Gastrocnemius medialis (tissue), 4 donors: ENCODE data around the gene CCR4. TPM values are rescaled to one million over a fixed set of nuclear protein-coding genes. Genes with fewer than 3 reads are reported as not detected.
A peak's percentile ranks its signal among the peaks of the same experiment; 100 is the strongest.
"Not testable (repeated sequence)": the region's sequence is repeated elsewhere in the genome, so short reads cannot be mapped to it uniquely, and the experiment has no call there.

Experiments
- ATAC-seq, 2 donors: fragments of 150-250 bp; one replicate each; pipeline ENCODE4 v1.9.1; 2016
- DNase-seq, 2 donors: peaks; one replicate each; pipeline ENCODE4 v3.0.0-alpha.2; 2019
- H3K27ac ChIP-seq, 4 donors: fragments of 200-600 bp; sonication (generic); 1 replicate in 1 of 4; 2 replicates in 3 of 4; pipeline ENCODE4 v1.5.1; 2016 to 2018; ENCODE audit warnings: mild to moderate bottlenecking in 2 of 4, moderate library complexity in 1 of 4
- H3K27me3 ChIP-seq, 3 donors: fragments of 200-600 bp; sonication (generic) in 2 of 3; 1 replicate in 1 of 3; 2 replicates in 2 of 3; pipeline versions ENCODE4 v1.5.1 to v1.6.0; 2016 to 2019; ENCODE audit warnings: mild to moderate bottlenecking in 1 of 3, moderate library complexity in 1 of 3
- H3K36me3 ChIP-seq, 2 donors: fragments of 200-600 bp; sonication (generic) in 1 of 2; one replicate each; pipeline ENCODE4 v1.5.1; 2017 to 2018
- H3K4me1 ChIP-seq, 2 donors: fragments of 200-600 bp; sonication (generic) in 1 of 2; one replicate each; pipeline ENCODE4 v1.5.1; 2016 to 2017; ENCODE audit warnings: mild to moderate bottlenecking in 2 of 2
- H3K4me3 ChIP-seq, 4 donors: fragments of 200-600 bp; sonication (generic) in 3 of 4; 1 replicate in 1 of 4; 2 replicates in 3 of 4; pipeline ENCODE4 v1.5.1; 2016 to 2019; ENCODE audit warnings: mild to moderate bottlenecking in 2 of 4
- H3K9me3 ChIP-seq, 3 donors: fragments of 200-600 bp; sonication (generic) in 2 of 3; 1 replicate in 1 of 3; 2 replicates in 2 of 3; pipeline ENCODE4 v1.5.1; 2016 to 2019
- POLR2A ChIP-seq, 2 donors: fragments of 450-650 bp; IDR thresholded peaks; one replicate each; pipeline ENCODE4 v1.6.1; 2017; ENCODE audit warnings: antibody characterized with exemption in 2 of 2, mild to moderate bottlenecking in 2 of 2, moderate library complexity in 2 of 2
- in situ Hi-C, 4 donors: fragments of 200-750 bp; cut with MboI; loops; one replicate each; pipeline versions ENCODE4 v1.15.0 to v1.8.0; 2017; ENCODE audit warnings: low sequenced_read_pairs in 4 of 4
- intact Hi-C: fragments of 100-400 bp; cut with DNase I; formaldehyde crosslinking; loops from one replicate; pipeline ENCODE4 v1.15.1; 2023; ENCODE audit warnings: low total_unique reads
- total RNA-seq, 4 donors: library from RNA; depleted of rRNA; stranded (reverse); fragments of >200 nt; gene quantifications; one replicate each; pipeline versions ENCODE4 v1.1.0 to v1.2.3, GENCODE V29; 2016
- TF ChIP-seq, protein P1 (sequence below), 5 experiments: fragments of 450-650 bp in 3 of 5; fragments of 200-600 bp in 2 of 5; sonication (generic) in 2 of 5; IDR thresholded peaks in 4 of 5; conservative IDR thresholded peaks in 1 of 5; 1 replicate in 4 of 5; 2 replicates in 1 of 5; pipeline ENCODE4 v1.5.1; 2016 to 2019; ENCODE audit warnings: antibody characterized with exemption in 5 of 5, mild to moderate bottlenecking in 3 of 5, moderate library complexity in 3 of 5

The CCR4 gene
- total RNA-seq, result under 1 TPM in 1 of 4 donors, not detected in 3; 0.07 TPM

DNA sequence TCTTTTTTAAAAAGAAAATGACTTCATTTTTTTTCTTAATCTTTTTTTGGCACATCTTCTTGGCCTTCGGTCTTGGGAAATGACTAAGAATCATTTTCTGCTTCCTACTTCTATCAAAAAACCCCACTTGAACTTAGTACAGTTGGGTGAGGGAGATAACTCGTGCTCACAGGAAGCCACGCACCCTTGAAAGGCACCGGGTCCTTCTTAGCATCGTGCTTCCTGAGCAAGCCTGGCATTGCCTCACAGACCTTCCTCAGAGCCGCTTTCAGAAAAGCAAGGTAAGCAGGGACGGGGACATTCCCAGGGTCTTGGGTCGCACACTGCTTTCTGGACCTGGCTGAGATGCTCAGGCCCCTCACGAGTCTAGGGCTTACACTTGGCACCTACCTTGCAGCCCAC, at the start of gene CCR4:
CCR4 (plus strand) TSS at position 235 of the 402 bp plus-strand sequence. CDS start 1,779 bp downstream, outside the sequence.
- no peaks in the 10 kb centered on the region for H3K4me1 ChIP-seq
- TF ChIP-seq, protein P1, sequence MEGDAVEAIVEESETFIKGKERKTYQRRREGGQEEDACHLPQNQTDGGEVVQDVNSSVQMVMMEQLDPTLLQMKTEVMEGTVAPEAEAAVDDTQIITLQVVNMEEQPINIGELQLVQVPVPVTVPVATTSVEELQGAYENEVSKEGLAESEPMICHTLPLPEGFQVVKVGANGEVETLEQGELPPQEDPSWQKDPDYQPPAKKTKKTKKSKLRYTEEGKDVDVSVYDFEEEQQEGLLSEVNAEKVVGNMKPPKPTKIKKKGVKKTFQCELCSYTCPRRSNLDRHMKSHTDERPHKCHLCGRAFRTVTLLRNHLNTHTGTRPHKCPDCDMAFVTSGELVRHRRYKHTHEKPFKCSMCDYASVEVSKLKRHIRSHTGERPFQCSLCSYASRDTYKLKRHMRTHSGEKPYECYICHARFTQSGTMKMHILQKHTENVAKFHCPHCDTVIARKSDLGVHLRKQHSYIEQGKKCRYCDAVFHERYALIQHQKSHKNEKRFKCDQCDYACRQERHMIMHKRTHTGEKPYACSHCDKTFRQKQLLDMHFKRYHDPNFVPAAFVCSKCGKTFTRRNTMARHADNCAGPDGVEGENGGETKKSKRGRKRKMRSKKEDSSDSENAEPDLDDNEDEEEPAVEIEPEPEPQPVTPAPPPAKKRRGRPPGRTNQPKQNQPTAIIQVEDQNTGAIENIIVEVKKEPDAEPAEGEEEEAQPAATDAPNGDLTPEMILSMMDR (IDR thresholded peaks at IDR 0.05 in 4 of 5, conservative IDR thresholded peaks at IDR 0.05 in 1 of 5), result no peak
- no peak for TF ChIP-seq POLR2A (IDR thresholded peaks at IDR 0.05)
- no peaks in the 10 kb centered on the region for H3K27me3 ChIP-seq
- DNase-seq, result no peak
- intact Hi-C loops (no loop called here), in situ Hi-C loops (no loop called here)
- ATAC-seq, result no peak
- no peak within 1 kb of the TSS for H3K4me3 ChIP-seq
- no peaks in the 10 kb centered on the region for H3K36me3 ChIP-seq
- H3K9me3 ChIP-seq, result no peaks in the 10 kb centered on the region
- H3K27ac ChIP-seq, result no peak within 1 kb of the TSS

DNA sequence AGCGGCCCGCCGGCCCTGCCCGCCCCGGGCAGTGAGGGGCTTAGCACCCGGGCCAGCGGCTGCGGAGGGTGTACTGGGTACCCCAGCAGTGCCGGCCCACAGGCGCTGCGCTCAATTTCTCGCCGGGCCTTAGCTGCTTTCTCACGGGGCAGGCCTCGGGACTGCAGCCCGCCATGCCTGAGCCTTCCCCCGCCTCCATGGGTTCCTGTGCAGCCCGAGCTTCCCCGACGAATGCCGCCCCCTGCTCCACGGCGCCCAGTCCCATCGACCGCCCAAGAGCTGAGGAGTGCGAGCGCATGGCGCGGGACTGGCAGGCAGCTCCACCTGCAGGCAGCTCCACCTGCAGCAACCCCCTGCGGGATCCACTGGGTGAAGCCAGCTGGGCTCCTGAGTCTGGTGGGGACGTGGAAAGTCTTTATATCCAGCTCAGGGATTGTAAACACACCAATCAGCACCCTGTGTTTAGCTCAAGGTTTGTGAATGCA, 48.5 kb upstream of the CCR4 start:
- H3K27me3 ChIP-seq, ATAC-seq, H3K9me3 ChIP-seq, in situ Hi-C loops, DNase-seq, H3K36me3 ChIP-seq, H3K27ac ChIP-seq, intact Hi-C loops, H3K4me1 ChIP-seq: not testable (repeated sequence)
- H3K4me3 ChIP-seq, result peak overlapping the region in 1 of 4 donors; percentile 11

DNA sequence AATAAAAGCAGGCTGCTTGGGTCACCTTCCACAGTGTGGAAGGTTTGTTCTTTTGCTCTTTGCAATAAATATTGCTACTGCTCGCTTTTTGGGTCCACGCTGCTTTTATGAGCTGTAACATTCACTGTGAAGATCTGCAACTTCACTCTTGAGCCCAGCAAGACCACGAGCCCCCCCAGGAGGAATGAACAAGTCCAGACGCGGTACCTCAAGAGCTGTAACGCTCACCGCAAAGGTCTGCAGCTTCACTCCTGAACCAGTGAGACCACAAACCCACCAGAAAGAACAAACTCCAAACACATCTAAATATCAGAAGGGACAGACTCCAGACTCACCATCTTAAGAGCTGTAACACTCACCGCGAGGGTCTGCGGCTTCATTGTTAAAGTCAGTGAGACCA, 47.5 kb upstream of the CCR4 start:
- DNase-seq (no peak), ATAC-seq (no peak)
- intact Hi-C loops, result no loop called here
- no peak overlapping the region for H3K27ac ChIP-seq
- H3K36me3 ChIP-seq, result no peaks in the 10 kb centered on the region
- in situ Hi-C loops, result no loop called here
- peaks cover 0 to 7% (median 0%) of the 10 kb centered on the region in 3 donors for H3K27me3 ChIP-seq
- no peak for TF ChIP-seq POLR2A (IDR thresholded peaks at IDR 0.05)
- TF ChIP-seq, protein P1 (IDR thresholded peaks at IDR 0.05 in 4 of 5, conservative IDR thresholded peaks at IDR 0.05 in 1 of 5), result no peak
- H3K4me3 ChIP-seq, result no peak overlapping the region
- H3K9me3 ChIP-seq, result no peaks in the 10 kb centered on the region
- no peaks in the 10 kb centered on the region for H3K4me1 ChIP-seq

DNA sequence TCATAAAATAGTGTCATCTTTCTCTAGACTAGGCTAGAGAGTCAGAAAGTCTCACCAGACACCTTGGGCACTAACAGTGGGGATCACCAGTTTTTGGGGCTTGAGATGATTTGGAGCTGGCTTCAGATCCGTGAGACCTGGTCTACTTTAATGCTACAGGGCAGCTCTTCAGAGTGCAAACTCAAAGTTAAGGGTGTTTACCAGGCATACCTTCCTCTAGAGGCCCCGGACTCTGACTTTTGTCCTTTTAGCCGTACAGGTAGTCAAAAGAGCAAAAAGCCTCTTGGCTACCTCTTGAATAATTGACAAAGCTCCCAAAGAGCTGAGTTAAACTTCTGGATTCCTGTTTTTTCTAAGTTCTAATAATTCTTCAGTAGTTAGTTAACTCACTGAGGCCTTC, 41.4 kb upstream of the CCR4 start:
- in situ Hi-C loops (no loop called here), intact Hi-C loops (no loop called here)
- no peaks in the 10 kb centered on the region for H3K27me3 ChIP-seq
- no peak for ATAC-seq
- TF ChIP-seq, protein P1 (IDR thresholded peaks at IDR 0.05 in 4 of 5, conservative IDR thresholded peaks at IDR 0.05 in 1 of 5), result no peak
- no peak for TF ChIP-seq POLR2A (IDR thresholded peaks at IDR 0.05)
- no peak overlapping the region for H3K27ac ChIP-seq
- no peaks in the 10 kb centered on the region for H3K36me3 ChIP-seq
- no peaks in the 10 kb centered on the region for H3K4me1 ChIP-seq
- H3K4me3 ChIP-seq, result no peak overlapping the region
- no peaks in the 10 kb centered on the region for H3K9me3 ChIP-seq
- no peak for DNase-seq

DNA sequence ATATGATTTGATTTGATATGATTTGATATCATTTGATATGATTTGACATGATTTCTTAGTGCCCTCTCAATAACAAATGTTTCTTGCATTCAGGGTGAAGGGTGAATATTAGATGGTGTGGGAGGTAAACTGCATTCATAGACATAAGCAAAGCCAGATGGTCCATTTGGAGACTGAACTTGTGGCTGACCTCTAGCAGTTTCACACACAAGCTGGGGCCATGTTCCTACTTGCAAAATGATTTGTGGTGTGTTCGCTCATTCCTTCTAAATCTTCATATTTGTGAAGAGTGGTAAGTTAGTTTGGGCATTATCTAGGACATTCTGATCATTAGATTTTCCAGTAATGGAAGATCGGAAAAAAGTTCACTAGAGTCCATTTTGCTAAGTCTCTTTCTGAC, 40.5 kb upstream of the CCR4 start:
- intact Hi-C loops (no loop called here), in situ Hi-C loops (no loop called here)
- DNase-seq (no peak), ATAC-seq (no peak)
- Histone ChIP-seq H3K27me3 (no peaks in the 10 kb centered on the region), H3K9me3 (no peaks in the 10 kb centered on the region), H3K36me3 (no peaks in the 10 kb centered on the region), H3K27ac (no peak overlapping the region), H3K4me3 (no peak overlapping the region), H3K4me1 (no peaks in the 10 kb centered on the region)
- TF ChIP-seq, protein P1 (IDR thresholded peaks at IDR 0.05 in 4 of 5, conservative IDR thresholded peaks at IDR 0.05 in 1 of 5), result no peak
- TF ChIP-seq POLR2A (IDR thresholded peaks at IDR 0.05), result no peak
